WERI-Rb-1 (cell line): ENCODE results near the gene GNL1.

Source experiments
- DNase-seq: peaks from one replicate; pipeline ENCODE4 v3.0.0-alpha.2; 2020
- H3K27ac ChIP-seq: fragments of 250-450 bp; sonication (Bioruptor Pico); 2 replicates; pipeline ENCODE4 v1.5.1; 2020; ENCODE audit warnings: mild to moderate bottlenecking, moderate library complexity
- H3K27me3 ChIP-seq: fragments of 250-450 bp; sonication (Bioruptor Pico); 2 replicates; pipeline ENCODE4 v1.5.1; 2021; ENCODE audit warnings: mild to moderate bottlenecking, low read depth, moderate library complexity; ENCODE audit not compliant: insufficient read depth, severe bottlenecking
- H3K36me3 ChIP-seq: fragments of 250-450 bp; sonication (Bioruptor Pico); 2 replicates; pipeline ENCODE4 v1.5.1; 2020; ENCODE audit warnings: mild to moderate bottlenecking, moderate library complexity
- H3K4me3 ChIP-seq: 2 replicates; pipeline ENCODE4 v1.5.1; 2011; ENCODE audit warnings: low read depth, mild to moderate bottlenecking, control low read depth, low read length
- H3K9me3 ChIP-seq: fragments of 250-450 bp; sonication (Bioruptor Pico); 2 replicates; pipeline ENCODE4 v1.5.1; 2021; ENCODE audit warnings: mild to moderate bottlenecking, moderate library complexity; ENCODE audit not compliant: severe bottlenecking
- CTCF ChIP-seq: IDR thresholded peaks from 2 replicates; pipeline ENCODE4 v1.5.1; 2011; ENCODE audit warnings: low read depth, mild to moderate bottlenecking, control low read depth, inconsistent platforms, low read length

Gene GNL1

GRCh38 chr6:30544666-30545272 is 11.5 kb downstream of the GNL1 start:
- H3K27me3 ChIP-seq = no peaks in the 10 kb centered on the region
- H3K36me3 ChIP-seq = peaks cover 51% of the 10 kb centered on the region
- H3K4me3 ChIP-seq = no peak overlapping the region
- TF ChIP-seq CTCF = peak; percentile 88
- H3K27ac ChIP-seq = no peak overlapping the region
- H3K9me3 ChIP-seq = no peaks in the 10 kb centered on the region
- peak; percentile 39 for DNase-seq

- Histone ChIP-seq H3K4me3 (no peak overlapping the region), H3K9me3 (no peaks in the 10 kb centered on the region), H3K27me3 (no peaks in the 10 kb centered on the region), H3K36me3 (peaks cover 43% of the 10 kb centered on the region), H3K27ac (no peak overlapping the region)
- DNase-seq = no peak
- TF ChIP-seq CTCF = no peak
Measured at GRCh38 chr6:30543821-30544220, 12.5 kb downstream of the GNL1 start.

GRCh38 chr6:30542915-30543314 is 13.4 kb downstream of the GNL1 start:
- Histone ChIP-seq H3K4me3 (no peak overlapping the region), H3K36me3 (peaks cover 34% of the 10 kb centered on the region), H3K27ac (no peak overlapping the region), H3K9me3 (no peaks in the 10 kb centered on the region), H3K27me3 (no peaks in the 10 kb centered on the region)
- peak; percentile 57 for TF ChIP-seq CTCF
- peak; percentile 63 for DNase-seq

- Histone ChIP-seq H3K9me3 (no peaks in the 10 kb centered on the region), H3K27me3 (no peaks in the 10 kb centered on the region), H3K36me3 (peaks cover 29% of the 10 kb centered on the region), H3K4me3 (no peak overlapping the region), H3K27ac (no peak overlapping the region)
- TF ChIP-seq CTCF = no peak
- DNase-seq = no peak
Measured at GRCh38 chr6:30542404-30542725, 13.9 kb downstream of the GNL1 start.

- H3K36me3 ChIP-seq = peaks cover 23% of the 10 kb centered on the region
- DNase-seq = peak; percentile 86
- TF ChIP-seq CTCF = peak; percentile 99
- no peaks in the 10 kb centered on the region for H3K27me3 ChIP-seq
- H3K27ac ChIP-seq = no peak overlapping the region
- peak overlapping the region; percentile 39 for H3K4me3 ChIP-seq
- no peaks in the 10 kb centered on the region for H3K9me3 ChIP-seq
Measured at GRCh38 chr6:30541515-30542403, 14.5 kb downstream of the GNL1 start.
